Adrenal gland (tissue), 12 donors: ENCODE results near the gene CALML3. TPM values are rescaled to one million over a fixed set of nuclear protein-coding genes. Genes with fewer than 3 reads are reported as not detected.

Experiments used
- DNase-seq, 7 donors: peaks; one replicate each; pipeline ENCODE4 v3.0.0-alpha.2; 2019 to 2020
- H3K27ac ChIP-seq, 5 donors: fragments of 200-600 bp; sonication (generic) in 4 of 5; 1 replicate in 3 of 5; 2 replicates in 2 of 5; pipeline versions ENCODE4 v1.5.1 to v1.8.0; 2016 to 2020; ENCODE audit warnings: mild to moderate bottlenecking in 1 of 5
- H3K27me3 ChIP-seq: fragments of 200-600 bp; 2 replicates; pipeline ENCODE4 v1.8.0; 2021
- H3K36me3 ChIP-seq, 2 donors: fragments of 200-600 bp; replicated peaks in 1 of 2; 1 replicate in 1 of 2; 2 replicates in 1 of 2; pipeline versions ENCODE4 v1.5.1 to v1.8.0; 2018 to 2022
- H3K4me1 ChIP-seq, 2 donors: fragments of 200-600 bp; replicated peaks in 1 of 2; 1 replicate in 1 of 2; 2 replicates in 1 of 2; pipeline versions ENCODE4 v1.5.1 to v1.8.0; 2018 to 2021
- H3K4me3 ChIP-seq, 4 donors: fragments of 200-600 bp; sonication (generic) in 3 of 4; one replicate each; pipeline ENCODE4 v1.5.1; 2016 to 2018
- H3K9me3 ChIP-seq, 3 donors: fragments of 200-600 bp; sonication (generic) in 1 of 3; replicated peaks in 1 of 3; 1 replicate in 2 of 3; 2 replicates in 1 of 3; pipeline versions ENCODE4 v1.5.1 to v1.8.0; 2016 to 2021
- CTCF ChIP-seq, 6 experiments: fragments of 450-650 bp in 4 of 6; fragments of 200-600 bp in 2 of 6; sonication (generic) in 1 of 6; IDR thresholded peaks; 1 replicate in 5 of 6; 2 replicates in 1 of 6; pipeline versions ENCODE4 v1.5.1 to v1.8.0; 2016 to 2021; ENCODE audit warnings: antibody characterized with exemption in 6 of 6, mild to moderate bottlenecking in 2 of 6, moderate library complexity in 1 of 6
- POLR2A ChIP-seq, 2 donors: fragments of 450-650 bp; IDR thresholded peaks; one replicate each; pipeline ENCODE4 v1.6.1; 2017; ENCODE audit warnings: antibody characterized with exemption in 2 of 2, mild to moderate bottlenecking in 2 of 2, moderate library complexity in 1 of 2
- WGBS, 4 donors: extraction: QIAGEN DNeasy Blood & Tissue Kit in 2 of 4; methylation state at CpG; one replicate each; pipeline versions ENCODE4 v1.1.5 to v1.1.7; 2013 to 2017; 5-methylcytosine and 5-hydroxymethylcytosine counted together
- intact Hi-C, 2 donors: fragments of 100-400 bp; cut with DNase I; formaldehyde crosslinking; loops; one replicate each; pipeline versions ENCODE4 v1.14.1 to v1.15.0; 2022 to 2023
- polyA plus RNA-seq, 3 donors: library from polyadenylated mRNA; stranded (reverse); fragments of 200-250 nt in 2 of 3; fragments of 350-450 nt in 1 of 3; fragmentation: Illumina TruSeq in 1 of 3; extraction: RNeasy Lipid Tissue Mini Kit (QIAGEN cat#74804) in 1 of 3; gene quantifications; one replicate each; pipeline ENCODE4 v1.2.3, GENCODE V29; 2013 to 2014
- total RNA-seq, 9 donors: library from RNA; depleted of rRNA in 4 of 9; stranded (reverse); fragments of >200 nt in 4 of 9; fragments of 120-200 nt in 1 of 9; fragmentation: NEBNext Ultra II Directional in 1 of 9; extraction: Animal tissue kit (Norgen Biotek cat#: 25700) in 1 of 9; gene quantifications; one replicate each; pipeline versions ENCODE4 v1.1.0 to v1.2.4, GENCODE V29; 2013 to 2023
- donor health status: healthy with polysubstance abuse.
- donor health status: Bipolar disorder and iron deficiency.
- donor health status: DM: yes; HTN: yes; CAD: no.
- donor health status: DM: no; HTN: no; CAD: no.
- donor health status: DM: no; HTN: no; CAD: no.
- donor health status: DM: yes; HTN: yes; CAD: no.

CALML3 gene
- total and polyA plus RNA-seq, 12 donors: 0.07 TPM; not detected in 11

DNA sequence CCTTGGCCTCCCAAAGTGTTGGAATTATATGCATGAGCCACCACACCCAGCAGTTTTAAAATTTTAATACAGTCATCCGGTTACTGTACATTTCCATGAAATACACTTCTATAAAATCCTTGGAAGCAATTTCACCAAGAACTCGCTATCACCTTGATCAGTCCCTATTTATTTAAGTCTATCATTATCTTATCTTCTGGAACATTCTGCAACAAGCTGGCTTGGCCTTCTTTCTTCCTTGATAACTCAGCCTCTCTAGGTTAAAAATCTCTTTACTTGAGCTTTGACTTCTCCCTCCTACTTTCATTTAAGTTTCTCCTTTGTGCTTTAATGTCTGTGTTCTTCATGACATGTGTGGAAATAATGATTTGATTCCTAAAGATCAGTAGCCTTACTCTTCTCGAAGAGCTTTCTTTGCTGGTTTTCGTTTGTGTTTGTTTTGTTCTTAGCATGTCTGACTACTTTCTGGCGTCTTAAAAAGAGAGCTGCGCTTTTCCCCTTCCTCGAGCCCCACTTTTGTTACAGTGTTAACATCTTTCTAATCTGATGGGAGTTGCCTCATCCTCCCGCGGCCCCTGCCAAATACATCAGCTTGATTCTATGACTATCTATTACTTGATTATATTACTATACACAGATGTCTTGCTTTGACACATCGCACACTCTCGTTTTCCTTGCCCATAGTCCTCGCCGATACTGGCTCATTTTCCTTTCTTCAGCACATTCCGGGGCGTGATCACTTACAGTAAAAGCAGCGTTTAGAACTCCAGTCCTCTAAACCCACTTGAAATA lies 14.3 kb upstream of the CALML3 start:
- H3K4me1 ChIP-seq: no peaks in the 10 kb centered on the region
- TF ChIP-seq POLR2A (IDR thresholded peaks at IDR 0.05): no peak
- TF ChIP-seq CTCF (IDR thresholded peaks at IDR 0.05): no peak
- H3K27ac ChIP-seq: no peak overlapping the region
- WGBS, 4 donors: 82 to 85% (median 84%) methylated on average over 16 of the region's 16 CpGs
- no peak overlapping the region for H3K4me3 ChIP-seq
- H3K36me3 ChIP-seq: no peaks in the 10 kb centered on the region
- no peak for DNase-seq
- intact Hi-C loops: no loop called here
- H3K27me3 ChIP-seq: no peaks in the 10 kb centered on the region
- no peaks in the 10 kb centered on the region for H3K9me3 ChIP-seq

DNA sequence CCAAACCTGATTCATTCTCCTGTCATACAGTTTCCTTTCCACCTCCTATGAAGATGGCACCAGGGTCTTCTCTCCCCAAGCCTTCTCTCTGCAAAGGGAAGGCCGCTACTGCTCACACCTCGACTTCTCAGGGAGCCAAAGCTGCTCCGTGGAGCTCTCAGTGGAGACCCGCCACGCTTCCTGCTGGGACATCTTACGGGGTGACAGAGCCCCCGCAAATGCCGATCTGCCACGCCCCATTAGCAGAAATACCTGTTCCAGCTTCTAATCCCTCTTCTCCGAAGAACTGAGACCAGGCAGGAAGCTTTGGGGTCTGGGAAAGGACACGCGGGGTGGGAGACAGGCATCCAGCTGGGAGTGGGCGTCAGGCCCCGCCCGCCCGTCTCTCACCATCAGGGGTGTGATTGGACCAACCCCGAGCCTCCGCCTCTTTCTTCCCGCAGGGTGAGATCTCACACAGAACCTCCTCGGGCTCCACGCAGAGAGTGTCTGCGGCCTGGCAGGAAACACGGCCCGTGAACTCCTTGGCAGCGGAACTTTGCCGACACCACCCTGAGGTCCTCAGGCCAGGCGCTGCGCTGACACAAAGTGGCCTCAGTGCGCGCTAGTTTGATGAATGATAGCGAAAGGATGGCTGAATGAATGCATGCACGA lies 13.4 kb upstream of the CALML3 start:
- intact Hi-C loops: no loop called here
- no peak for DNase-seq
- Histone ChIP-seq H3K4me3 (no peak overlapping the region), H3K36me3 (no peaks in the 10 kb centered on the region), H3K27ac (no peak overlapping the region), H3K4me1 (no peaks in the 10 kb centered on the region), H3K27me3 (no peaks in the 10 kb centered on the region), H3K9me3 (no peaks in the 10 kb centered on the region)
- TF ChIP-seq CTCF (IDR thresholded peaks at IDR 0.05): no peak
- TF ChIP-seq POLR2A (IDR thresholded peaks at IDR 0.05): no peak
- 84 to 90% (median 88%) methylated on average over 24 to 32 of the region's 32 CpGs for WGBS, 4 donors

DNA sequence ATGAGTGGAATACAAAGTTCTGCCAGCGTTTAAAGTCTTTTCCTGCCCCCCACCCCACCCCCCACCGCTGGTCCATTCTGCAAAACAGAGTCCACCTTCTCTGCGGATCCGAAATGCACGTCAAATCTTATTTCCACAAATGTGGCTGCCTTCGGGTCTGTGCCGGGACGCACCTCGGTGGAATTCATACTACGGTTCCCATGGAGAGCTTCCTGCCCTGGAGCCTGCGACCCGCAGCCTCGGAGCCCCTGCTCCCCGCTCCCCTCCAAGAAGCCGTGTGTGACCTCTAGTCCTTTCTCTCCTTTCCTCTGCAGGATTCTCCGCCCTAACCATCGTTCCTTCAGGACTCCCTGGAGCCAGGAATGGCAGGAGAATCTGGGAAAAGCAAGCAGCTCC lies 12.9 kb upstream of the CALML3 start:
- TF ChIP-seq POLR2A (IDR thresholded peaks at IDR 0.05) (no peak), CTCF (IDR thresholded peaks at IDR 0.05) (no peak)
- no peaks in the 10 kb centered on the region for H3K9me3 ChIP-seq
- H3K4me1 ChIP-seq: no peaks in the 10 kb centered on the region
- H3K27me3 ChIP-seq: no peaks in the 10 kb centered on the region
- H3K27ac ChIP-seq: no peak overlapping the region
- no peak overlapping the region for H3K4me3 ChIP-seq
- no peak for DNase-seq
- intact Hi-C loops: no loop called here
- no peaks in the 10 kb centered on the region for H3K36me3 ChIP-seq
- WGBS, 4 donors: 85 to 88% (median 86%) methylated on average over 17 of the region's 17 CpGs

GRCh38 chr10:5512331-5512730 lies 12.4 kb upstream of the CALML3 start:
- WGBS, 4 donors: 88 to 90% (median 89%) methylated on average over 25 of the region's 25 CpGs
- H3K4me3 ChIP-seq: no peak overlapping the region
- intact Hi-C loops: no loop called here
- no peaks in the 10 kb centered on the region for H3K9me3 ChIP-seq
- no peak for TF ChIP-seq POLR2A (IDR thresholded peaks at IDR 0.05)
- no peak for TF ChIP-seq CTCF (IDR thresholded peaks at IDR 0.05)
- H3K27ac ChIP-seq: no peak overlapping the region
- no peaks in the 10 kb centered on the region for H3K4me1 ChIP-seq
- H3K36me3 ChIP-seq: no peaks in the 10 kb centered on the region
- no peak for DNase-seq
- H3K27me3 ChIP-seq: no peaks in the 10 kb centered on the region
